Measurements from ENCODE around the gene CRMP1. TPM values are rescaled to one million over a fixed set of nuclear protein-coding genes. Genes with fewer than 3 reads are reported as not detected.
"Not testable (repeated sequence)": the region's sequence is repeated elsewhere in the genome, so short reads cannot be mapped to it uniquely, and the experiment has no call there.

CRMP1 gene
- total RNA-seq, 1 donor from 2014 or later: 0.34 TPM

GRCh38 chr4:5852523-5853202 is 40.2 kb downstream of the CRMP1 start:
- no peak for DNase-seq

DNA sequence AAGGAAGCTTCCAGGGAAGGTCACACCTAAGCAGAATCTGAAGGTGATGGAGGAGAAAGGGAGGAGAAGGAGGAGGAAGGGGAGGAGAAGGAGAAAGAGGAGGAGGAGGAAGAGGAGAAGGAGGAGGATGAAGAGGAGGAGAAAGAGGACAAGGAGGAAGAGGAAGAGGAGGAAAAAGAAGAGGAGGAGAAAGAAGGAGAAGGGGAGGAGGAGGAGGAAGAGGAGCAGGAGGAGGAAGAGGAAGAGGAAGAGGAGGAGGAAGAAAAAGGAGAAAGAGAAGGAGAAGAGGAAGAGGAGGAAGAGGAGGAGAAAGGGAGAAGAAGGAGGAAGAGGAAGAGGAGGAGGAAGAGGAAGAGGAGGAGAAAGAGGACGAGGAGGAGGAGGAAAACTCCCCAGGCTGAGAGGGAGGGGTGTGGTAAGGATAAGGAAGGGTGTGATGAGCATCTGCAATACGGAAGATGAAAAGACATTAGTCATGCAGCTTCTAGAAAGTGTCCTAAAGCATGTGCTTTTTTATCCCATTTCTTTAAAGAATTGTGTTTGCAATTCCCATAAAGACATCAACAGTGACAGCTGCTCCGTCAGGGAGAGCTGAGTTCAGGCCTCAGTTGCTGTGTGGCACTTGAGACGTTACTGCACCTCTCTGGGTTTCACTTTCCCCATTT is 41.1 kb downstream of the CRMP1 start:
- no peak for DNase-seq

GRCh38 chr4:5845035-5845905 is 47.6 kb downstream of the CRMP1 start:
- no peak for DNase-seq

DNA sequence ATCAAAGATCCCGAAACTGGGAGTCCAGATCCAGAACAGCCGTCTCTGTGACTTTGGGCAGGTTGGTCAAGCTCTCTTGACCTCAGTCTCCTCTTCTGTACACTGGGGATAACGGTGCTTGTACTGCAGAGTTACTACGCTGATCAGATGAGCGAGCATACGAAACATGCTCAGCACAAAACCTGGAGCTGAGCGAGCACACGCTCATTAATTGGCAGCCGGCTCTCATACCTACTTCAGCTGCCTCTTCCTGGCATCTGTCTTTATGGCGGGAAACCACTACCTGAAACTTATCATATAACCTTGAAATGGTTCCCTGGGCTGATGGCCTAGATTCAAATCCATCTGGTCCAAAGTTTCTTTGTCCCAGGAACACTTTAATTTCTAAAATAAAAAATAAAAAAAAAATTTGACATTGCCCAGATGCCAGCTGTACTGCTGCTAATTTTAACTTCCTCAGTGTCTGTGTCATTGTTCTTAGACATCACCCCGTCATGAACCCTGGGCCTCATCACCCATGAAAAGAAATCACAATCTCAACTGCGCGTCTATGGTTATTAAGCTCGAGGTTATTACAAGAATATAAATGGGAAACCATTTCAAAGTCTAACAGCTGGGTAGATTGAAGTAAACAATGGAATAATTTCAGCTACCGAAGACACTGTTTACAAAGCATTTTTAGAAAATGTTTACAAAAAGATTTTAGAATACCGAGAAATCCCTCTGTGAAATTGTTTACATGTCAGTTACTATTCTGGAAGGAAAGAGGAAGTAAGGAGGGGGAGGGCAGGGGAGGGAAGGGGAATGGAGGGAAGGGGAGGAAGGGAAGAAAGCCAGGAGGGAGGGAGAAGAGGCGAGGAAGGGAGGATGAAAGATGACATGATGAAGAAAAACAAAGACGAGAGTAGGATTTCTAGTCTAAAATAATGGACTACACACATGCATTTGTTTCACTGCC is 49.0 kb downstream of the CRMP1 start:
- no peak for DNase-seq

DNA sequence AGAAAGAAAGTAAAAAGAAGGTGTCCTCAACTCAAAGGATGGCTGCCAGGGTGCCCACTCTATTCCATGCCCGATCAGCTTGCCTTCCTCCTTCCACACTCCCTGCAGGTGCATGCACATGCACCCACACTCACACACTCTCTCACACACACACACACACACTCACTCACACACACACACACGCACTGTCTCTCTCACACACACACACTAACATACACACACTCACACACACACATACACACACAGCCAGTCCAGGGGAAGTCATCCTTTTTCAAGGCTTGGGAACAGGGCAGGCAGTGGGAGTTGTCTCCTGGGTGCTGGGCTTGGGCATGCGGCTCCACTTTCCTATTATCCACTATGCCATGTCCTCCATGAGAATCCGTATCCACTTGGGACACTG is 50.4 kb downstream of the CRMP1 start:
- DNase-seq: no peak

- DNase-seq: no peak
Observed at GRCh38 chr4:5839751-5840674, 52.9 kb downstream of the CRMP1 start.

- DNase-seq: no peak
Observed at GRCh38 chr4:5839332-5839731, 53.6 kb downstream of the CRMP1 start.

- not testable (repeated sequence) for DNase-seq
Observed at GRCh38 chr4:5837483-5837882, 55.4 kb downstream of the CRMP1 start.

GRCh38 chr4:5836943-5837342 is 55.9 kb downstream of the CRMP1 start:
- no peak for DNase-seq

DNA sequence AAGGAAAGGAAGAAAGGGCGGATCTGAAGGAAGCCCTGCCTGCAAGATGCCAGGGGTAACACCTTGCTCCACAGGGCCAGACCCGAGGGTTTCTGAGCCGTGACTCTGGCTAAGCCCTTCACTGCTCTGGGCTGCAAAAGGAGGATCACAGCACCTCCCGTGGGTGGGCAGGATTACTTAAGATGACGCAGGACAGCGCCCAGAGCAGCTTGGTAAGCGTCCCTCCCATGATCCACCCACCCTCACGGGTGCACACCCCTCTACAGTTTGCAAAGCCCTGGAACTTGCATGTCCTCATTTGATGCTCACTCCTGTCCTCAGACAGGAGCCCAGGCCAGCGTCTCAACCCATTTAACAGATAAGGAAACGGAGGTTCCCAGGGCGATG is 64.9 kb downstream of the CRMP1 start:
- DNase-seq: no peak

DNA sequence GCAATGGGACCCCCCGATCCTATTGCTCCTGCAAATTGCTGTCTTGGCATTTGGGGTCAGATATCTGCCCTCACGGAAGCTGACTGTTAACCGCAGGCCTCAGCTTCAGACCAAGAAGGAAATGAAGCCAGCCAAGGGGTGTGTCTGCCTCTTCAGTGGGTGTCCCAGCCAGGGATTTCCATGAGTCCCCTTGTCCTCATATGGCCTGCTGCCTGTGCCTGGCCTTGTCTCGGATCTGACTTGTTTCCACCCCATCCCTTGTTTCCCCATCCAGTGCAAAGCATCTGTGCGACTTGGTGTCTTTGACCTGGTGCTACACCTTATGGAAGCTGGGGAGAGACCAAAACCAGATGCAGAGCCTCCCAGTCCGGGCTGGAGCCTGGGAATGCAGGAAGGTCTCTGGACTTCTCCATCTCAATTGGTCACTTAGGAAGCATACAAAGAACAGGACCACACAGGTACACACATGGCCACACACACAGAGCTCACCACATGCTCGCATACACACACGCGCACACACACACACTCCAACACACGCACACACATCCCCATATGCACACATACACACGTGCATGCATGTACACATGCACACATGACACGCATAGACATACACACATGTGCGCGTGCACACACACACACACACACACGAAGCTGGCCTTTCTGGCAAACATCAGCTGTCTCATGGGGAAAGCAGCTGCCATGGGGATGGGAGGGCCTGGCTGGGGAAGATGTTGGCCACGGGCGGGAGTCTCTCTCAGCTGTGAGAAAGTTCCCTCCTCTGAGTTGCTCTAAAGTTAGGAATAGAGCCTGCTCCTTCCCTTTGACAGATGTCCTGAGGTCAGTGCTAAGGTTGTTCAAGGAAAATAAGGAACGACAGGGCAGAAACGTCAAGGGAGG is 65.5 kb downstream of the CRMP1 start:
- peak; percentile 53 for DNase-seq

DNA sequence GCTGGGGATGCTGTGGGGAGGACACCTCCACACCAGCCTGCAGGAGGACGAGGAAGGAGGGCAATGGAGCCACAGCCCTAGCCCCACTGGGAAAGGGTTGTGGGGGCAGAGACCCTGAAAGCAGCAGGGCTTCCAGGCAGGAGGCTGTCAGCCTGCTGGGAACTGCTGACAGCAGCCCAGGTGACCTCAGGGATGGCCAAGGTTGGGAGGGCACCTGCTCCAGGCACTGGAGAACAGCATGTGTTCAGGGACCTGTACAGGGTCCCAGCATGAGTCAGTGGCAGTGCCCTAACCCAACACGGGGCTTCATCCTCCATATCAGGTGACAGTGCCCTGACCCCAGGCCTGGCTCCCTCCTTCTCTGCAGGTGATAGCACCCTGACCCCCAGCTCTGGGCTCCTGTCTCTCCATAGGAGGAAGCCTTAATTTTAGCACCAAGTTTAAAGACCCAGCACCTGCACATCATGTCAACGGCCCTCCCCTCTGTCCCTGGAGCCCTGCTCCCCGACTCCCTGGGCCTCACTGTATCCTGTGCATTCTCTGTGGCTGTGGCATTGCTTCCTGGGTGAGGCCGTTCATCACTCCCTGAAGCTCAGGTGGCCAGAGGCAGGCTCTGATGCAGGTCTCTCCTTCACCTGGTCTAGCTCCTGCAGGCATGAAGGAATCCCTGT is 66.3 kb downstream of the CRMP1 start:
- no peak for DNase-seq

DNA sequence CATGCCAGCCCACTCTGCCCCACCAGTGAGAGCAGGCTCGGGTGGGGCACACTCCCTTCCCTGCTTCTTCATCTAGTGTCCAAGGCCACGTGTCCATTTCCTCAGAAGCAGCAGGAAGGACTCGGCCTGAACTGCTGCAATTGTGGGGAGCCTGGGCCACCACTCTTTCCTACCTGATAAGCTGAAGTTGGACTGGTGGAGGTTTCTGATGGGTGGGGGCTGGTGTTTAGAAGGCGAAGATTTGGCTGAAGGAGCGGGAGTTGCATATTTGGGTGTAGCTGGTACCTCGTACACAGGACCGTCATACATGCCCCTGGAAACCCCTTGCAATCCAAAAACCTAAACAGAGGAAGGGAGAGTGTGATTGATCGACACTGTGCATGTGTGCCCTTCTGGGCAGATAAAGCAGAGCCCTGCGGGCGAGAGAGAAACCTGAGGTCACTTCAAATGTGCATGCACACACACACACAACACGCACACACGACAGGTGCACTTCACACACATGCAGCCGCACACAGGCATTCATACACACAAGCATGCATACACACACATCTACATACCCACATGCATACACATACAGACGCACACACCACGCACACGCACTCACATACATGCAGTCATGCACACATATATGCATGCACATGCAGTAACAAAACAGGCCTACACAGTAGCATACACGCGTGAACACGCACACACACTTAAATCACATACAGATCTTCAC is 67.4 kb downstream of the CRMP1 start:
- no peak for DNase-seq

- peak; percentile 72 for DNase-seq
Observed at GRCh38 chr4:5824635-5825034, 68.3 kb downstream of the CRMP1 start.

GRCh38 chr4:5824227-5824626 is 68.7 kb downstream of the CRMP1 start:
- peak; percentile 27 for DNase-seq

DNA sequence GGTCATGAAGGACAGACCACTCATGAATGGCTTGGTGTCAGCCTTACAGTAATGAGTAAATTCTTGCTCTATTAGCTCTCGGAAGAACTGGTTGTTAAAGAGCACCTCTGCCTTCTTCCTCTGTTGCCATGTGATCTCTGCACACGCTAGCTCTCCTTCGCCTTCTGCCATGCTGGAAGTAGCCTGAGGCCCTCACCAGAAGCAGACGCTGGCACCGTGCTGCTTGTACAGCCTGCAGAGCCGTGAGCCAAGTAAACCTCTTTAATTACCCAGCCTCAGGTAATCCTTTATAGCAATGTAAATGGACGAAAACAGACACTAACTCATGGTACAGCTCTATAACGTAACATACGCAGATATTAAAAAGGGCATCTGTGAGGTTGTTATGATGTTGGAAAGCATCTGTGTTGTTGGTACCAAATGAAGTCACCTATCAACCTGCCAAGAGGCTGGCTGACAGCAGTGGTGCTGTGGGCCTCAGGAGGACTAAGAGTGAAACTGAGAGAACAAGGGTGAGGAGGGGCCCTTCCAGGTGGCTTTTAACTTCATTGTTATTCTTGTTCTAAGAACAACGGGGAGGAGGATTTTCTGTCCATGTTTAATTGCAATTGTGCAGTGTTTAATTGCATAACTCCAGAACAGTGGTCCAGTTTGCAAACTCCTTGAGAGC is 69.2 kb downstream of the CRMP1 start:
- no peak for DNase-seq

DNA sequence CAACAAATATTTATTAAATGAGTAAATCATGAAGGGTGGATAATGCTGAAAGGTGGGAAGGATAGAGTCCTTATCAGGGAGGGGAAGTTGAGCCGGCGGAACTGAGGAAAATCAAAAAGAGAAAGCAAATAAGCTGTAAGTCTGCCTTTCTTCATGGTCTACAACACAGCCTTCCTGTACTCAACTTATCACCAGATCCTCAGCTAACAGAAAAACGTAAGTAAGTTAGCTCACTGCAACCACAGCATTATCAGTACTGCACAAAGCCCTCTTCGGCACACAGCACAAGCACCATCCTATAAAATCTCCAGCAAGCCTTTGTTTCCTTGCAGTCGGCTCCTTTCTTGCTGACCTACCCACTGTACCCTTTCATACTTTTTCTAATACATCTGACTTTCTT is 70.3 kb downstream of the CRMP1 start:
- DNase-seq: no peak

GRCh38 chr4:5821665-5822358 is 71.1 kb downstream of the CRMP1 start:
- peak; percentile 20 for DNase-seq
